BE2C (cell line): ENCODE measurements around the gene CLCNKA.
A peak's percentile ranks its signal among the peaks of the same experiment; 100 is the strongest.

Experiments used
- DNase-seq: peaks from one replicate; pipeline ENCODE4 v3.0.0-alpha.2; 2020
- H3K27me3 ChIP-seq: fragments of 250-450 bp; sonication (Bioruptor Pico); 2 replicates; pipeline ENCODE4 v1.5.1; 2020; ENCODE audit warnings: mild to moderate bottlenecking
- H3K36me3 ChIP-seq: fragments of 250-450 bp; sonication (Bioruptor Pico); 2 replicates; pipeline ENCODE4 v1.5.1; 2020; ENCODE audit warnings: mild to moderate bottlenecking
- H3K4me1 ChIP-seq: fragments of 250-450 bp; sonication (Bioruptor Pico); 2 replicates; pipeline ENCODE4 v1.5.1; 2020
- H3K4me3 ChIP-seq: 2 replicates; pipeline ENCODE4 v1.5.1; 2011; ENCODE audit warnings: low read depth, low read length
- H3K9me3 ChIP-seq: fragments of 250-450 bp; sonication (Bioruptor Pico); 2 replicates; pipeline ENCODE4 v1.5.1; 2020
- TF ChIP-seq, protein P1 (sequence below): IDR thresholded peaks from 2 replicates; pipeline ENCODE4 v1.5.1; 2012; ENCODE audit warnings: mild to moderate bottlenecking, low read depth, low read length

The CLCNKA gene

DNA sequence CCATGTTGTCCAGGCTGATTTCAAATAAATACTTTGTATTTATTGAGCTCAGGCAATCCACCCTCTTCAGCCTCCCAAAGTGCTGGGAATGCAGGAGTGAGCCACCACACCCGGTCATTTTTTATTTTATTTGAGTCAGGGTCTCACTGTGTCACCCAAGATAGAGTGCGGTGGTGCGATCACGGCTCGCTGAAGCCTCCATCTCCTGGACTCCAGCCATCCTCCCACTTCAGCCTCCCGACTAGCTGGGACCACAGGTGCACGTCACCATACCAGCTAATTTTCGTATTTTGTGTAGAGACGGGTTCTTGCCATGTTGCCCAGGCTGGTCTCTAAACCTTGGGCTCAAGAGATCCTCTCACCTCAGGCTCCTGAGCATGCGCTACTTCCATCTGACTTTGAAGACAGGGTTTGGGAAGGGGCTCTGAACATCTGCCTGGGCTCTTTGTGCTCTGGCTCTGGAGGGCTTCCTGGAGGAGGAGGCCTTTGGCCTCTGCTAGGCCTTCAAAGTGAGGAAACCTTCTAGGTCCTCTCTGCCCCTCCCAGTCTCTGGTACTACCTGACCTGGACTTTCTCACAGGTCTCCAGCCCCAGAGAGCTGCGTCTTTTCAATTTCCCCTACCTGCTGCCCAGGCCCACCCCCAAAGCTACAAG, 9.8 kb upstream of the CLCNKA start:
- Histone ChIP-seq H3K4me1 (peaks cover 18% of the 10 kb centered on the region), H3K4me3 (no peak overlapping the region), H3K27me3 (no peaks in the 10 kb centered on the region), H3K9me3 (no peaks in the 10 kb centered on the region), H3K36me3 (no peaks in the 10 kb centered on the region)
- TF ChIP-seq, protein P1, sequence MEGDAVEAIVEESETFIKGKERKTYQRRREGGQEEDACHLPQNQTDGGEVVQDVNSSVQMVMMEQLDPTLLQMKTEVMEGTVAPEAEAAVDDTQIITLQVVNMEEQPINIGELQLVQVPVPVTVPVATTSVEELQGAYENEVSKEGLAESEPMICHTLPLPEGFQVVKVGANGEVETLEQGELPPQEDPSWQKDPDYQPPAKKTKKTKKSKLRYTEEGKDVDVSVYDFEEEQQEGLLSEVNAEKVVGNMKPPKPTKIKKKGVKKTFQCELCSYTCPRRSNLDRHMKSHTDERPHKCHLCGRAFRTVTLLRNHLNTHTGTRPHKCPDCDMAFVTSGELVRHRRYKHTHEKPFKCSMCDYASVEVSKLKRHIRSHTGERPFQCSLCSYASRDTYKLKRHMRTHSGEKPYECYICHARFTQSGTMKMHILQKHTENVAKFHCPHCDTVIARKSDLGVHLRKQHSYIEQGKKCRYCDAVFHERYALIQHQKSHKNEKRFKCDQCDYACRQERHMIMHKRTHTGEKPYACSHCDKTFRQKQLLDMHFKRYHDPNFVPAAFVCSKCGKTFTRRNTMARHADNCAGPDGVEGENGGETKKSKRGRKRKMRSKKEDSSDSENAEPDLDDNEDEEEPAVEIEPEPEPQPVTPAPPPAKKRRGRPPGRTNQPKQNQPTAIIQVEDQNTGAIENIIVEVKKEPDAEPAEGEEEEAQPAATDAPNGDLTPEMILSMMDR, result no peak
- DNase-seq, result no peak

- H3K4me3 ChIP-seq, result peak overlapping the region; percentile 29
- TF ChIP-seq, protein P1, result no peak
- DNase-seq, result peak; percentile 63
These were observed 9.1 kb upstream of the CLCNKA start for GRCh38 chr1:16012590-16013219.

GRCh38 chr1:16013220-16013907, 8.5 kb upstream of the CLCNKA start:
- Histone ChIP-seq H3K4me1 (peaks cover 29% of the 10 kb centered on the region), H3K9me3 (no peaks in the 10 kb centered on the region), H3K36me3 (no peaks in the 10 kb centered on the region), H3K4me3 (peak overlapping the region; percentile 29), H3K27me3 (no peaks in the 10 kb centered on the region)
- DNase-seq, result peak; percentile 48
- TF ChIP-seq, protein P1, result no peak

More at GRCh38 chr1:16012590-16013219, 9.1 kb upstream of the CLCNKA start:
- peaks cover 23% of the 10 kb centered on the region for H3K4me1 ChIP-seq
- no peaks in the 10 kb centered on the region for H3K27me3 ChIP-seq
- H3K36me3 ChIP-seq, result no peaks in the 10 kb centered on the region
- H3K9me3 ChIP-seq, result no peaks in the 10 kb centered on the region

- no peaks in the 10 kb centered on the region for H3K27me3 ChIP-seq
These were observed 8.0 kb upstream of the CLCNKA start for GRCh38 chr1:16013908-16014258.

DNA sequence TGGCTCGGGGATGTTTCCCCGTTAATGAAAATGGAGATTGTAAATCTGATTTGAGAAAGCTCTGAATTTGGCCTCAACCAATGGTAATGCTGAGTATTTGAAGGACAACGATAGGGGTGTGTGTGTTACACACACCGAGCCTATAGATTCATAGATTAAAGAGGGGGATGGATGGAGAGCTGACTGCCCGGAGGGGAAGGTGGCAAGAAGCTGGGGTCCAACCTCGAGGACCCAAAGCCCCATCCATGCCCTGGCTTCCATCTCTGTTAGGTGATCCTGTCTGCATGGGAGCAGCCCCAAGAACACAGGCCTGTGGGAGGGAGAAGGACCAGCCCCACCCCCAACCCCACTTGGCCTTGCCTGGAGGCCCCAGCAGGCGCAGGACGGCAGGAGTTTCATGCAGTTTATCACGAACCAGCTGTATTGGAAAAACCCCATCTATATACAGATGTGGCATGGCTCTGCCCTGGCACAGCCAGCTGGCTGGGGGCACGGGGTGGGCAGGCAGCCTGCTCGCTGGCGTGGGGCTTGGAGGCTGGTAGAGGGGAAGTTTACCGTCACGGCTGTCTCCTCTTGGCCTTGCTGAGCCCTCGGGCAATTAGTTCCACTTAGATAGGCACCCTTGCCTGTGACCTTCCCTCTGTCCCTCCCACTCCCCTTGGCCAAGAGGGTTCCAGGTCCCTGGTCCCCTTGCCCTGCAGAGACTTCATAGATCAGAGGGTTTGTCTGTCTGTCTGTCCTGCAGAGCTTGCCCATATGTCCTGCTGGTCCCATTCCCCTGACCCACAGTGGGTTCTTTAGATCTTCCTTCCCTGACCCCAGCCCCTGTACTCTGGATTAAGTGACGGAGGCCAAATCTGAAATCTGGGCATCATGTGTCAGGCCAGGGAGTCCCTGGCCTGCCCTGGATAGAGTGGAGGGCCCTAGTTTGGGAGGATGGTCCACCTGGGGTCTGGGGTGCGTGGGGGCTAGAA, 7.0 kb upstream of the CLCNKA start:
- Histone ChIP-seq H3K4me3 (no peak overlapping the region), H3K4me1 (peaks cover 36% of the 10 kb centered on the region), H3K36me3 (no peaks in the 10 kb centered on the region), H3K9me3 (no peaks in the 10 kb centered on the region), H3K27me3 (no peaks in the 10 kb centered on the region)
- TF ChIP-seq, protein P1, result no peak
- DNase-seq, result peak; percentile 75

More at GRCh38 chr1:16013908-16014258, 8.0 kb upstream of the CLCNKA start:
- H3K4me1 ChIP-seq, result peaks cover 34% of the 10 kb centered on the region
- DNase-seq, result no peak
- H3K9me3 ChIP-seq, result no peaks in the 10 kb centered on the region
- TF ChIP-seq, protein P1, result no peak
- H3K4me3 ChIP-seq, result no peak overlapping the region
- H3K36me3 ChIP-seq, result no peaks in the 10 kb centered on the region
